ENCODE data around the gene TMEM123. TPM values are rescaled to one million over a fixed set of nuclear protein-coding genes. Genes with fewer than 3 reads are reported as not detected.

TMEM123 gene
- total RNA-seq, 4 donors from 2014 or later = 282 to 506 (median 336) TPM

GRCh38 chr11:102427068-102427467, 25.5 kb downstream of the TMEM123 start:
- H3K36me3 ChIP-seq = no peaks in the 10 kb centered on the region
- no peaks in the 10 kb centered on the region for H3K27me3 ChIP-seq
- H3K9me3 ChIP-seq = no peaks in the 10 kb centered on the region
- H3K27ac ChIP-seq = peak overlapping the region in 2 of 3 donors; percentile 5 to 17
- no peak for DNase-seq
- H3K4me1 ChIP-seq = peaks cover 43 to 47% of the 10 kb centered on the region in 2 donors
- no peak for TF ChIP-seq POLR2A (IDR thresholded peaks at IDR 0.05)
- TF ChIP-seq CTCF (IDR thresholded peaks at IDR 0.05) = no peak
- intact Hi-C loops (cut with DNase I) = no loop called here
- 0% methylated on average over 1 of the region's 1 CpG for WGBS, 2 donors
- H3K4me3 ChIP-seq (replicated peaks in 1 of 3) = no peak overlapping the region

- no peaks in the 10 kb centered on the region for H3K27me3 ChIP-seq
- TF ChIP-seq CTCF (IDR thresholded peaks at IDR 0.05) (no peak), POLR2A (IDR thresholded peaks at IDR 0.05) (no peak)
- no peaks in the 10 kb centered on the region for H3K36me3 ChIP-seq
- no peaks in the 10 kb centered on the region for H3K9me3 ChIP-seq
- peak overlapping the region in 1 of 3 donors; percentile 5 for H3K27ac ChIP-seq
- DNase-seq = no peak
- peaks cover 45 to 47% of the 10 kb centered on the region in 2 donors for H3K4me1 ChIP-seq
- intact Hi-C loops (cut with DNase I) = no loop called here
- no peak overlapping the region for H3K4me3 ChIP-seq (replicated peaks in 1 of 3)
These were observed 26.0 kb downstream of the TMEM123 start for GRCh38 chr11:102426570-102426969.

- Histone ChIP-seq H3K4me1 (peaks cover 46 to 47% of the 10 kb centered on the region in 2 donors), H3K4me3 (replicated peaks in 1 of 3) (no peak overlapping the region)
These were observed 26.6 kb downstream of the TMEM123 start for GRCh38 chr11:102426000-102426399.

GRCh38 chr11:102423936-102424335, 28.6 kb downstream of the TMEM123 start:
- intact Hi-C loops (cut with DNase I) = no loop called here
- H3K27me3 ChIP-seq = no peaks in the 10 kb centered on the region
- TF ChIP-seq CTCF (IDR thresholded peaks at IDR 0.05) (no peak), POLR2A (IDR thresholded peaks at IDR 0.05) (no peak)
- no peak for DNase-seq
- no peak overlapping the region for H3K27ac ChIP-seq
- H3K36me3 ChIP-seq = no peaks in the 10 kb centered on the region
- no peak overlapping the region for H3K4me3 ChIP-seq (replicated peaks in 1 of 3)
- H3K9me3 ChIP-seq = no peaks in the 10 kb centered on the region
- 90% methylated on average over 1 of the region's 1 CpG for WGBS, 2 donors
- H3K4me1 ChIP-seq = peaks cover 27 to 33% of the 10 kb centered on the region in 2 donors

More at GRCh38 chr11:102426000-102426399, 26.6 kb downstream of the TMEM123 start:
- 33 to 69% methylated on average over 2 of the region's 2 CpGs for WGBS, 2 donors
- H3K36me3 ChIP-seq = no peaks in the 10 kb centered on the region
- intact Hi-C loops (cut with DNase I) = no loop called here
- TF ChIP-seq POLR2A (IDR thresholded peaks at IDR 0.05) (no peak), CTCF (IDR thresholded peaks at IDR 0.05) (no peak)
- H3K27ac ChIP-seq = peak overlapping the region in 2 of 3 donors; percentile 5 to 33
- no peaks in the 10 kb centered on the region for H3K9me3 ChIP-seq
- H3K27me3 ChIP-seq = no peaks in the 10 kb centered on the region
- DNase-seq = no peak

- H3K36me3 ChIP-seq = no peaks in the 10 kb centered on the region
- intact Hi-C loops (cut with DNase I) = no loop called here
- no peak for DNase-seq
- H3K27ac ChIP-seq = no peak overlapping the region
- 83 to 90% methylated on average over 4 of the region's 4 CpGs for WGBS, 2 donors
- H3K4me3 ChIP-seq (replicated peaks in 1 of 3) = no peak overlapping the region
- H3K9me3 ChIP-seq = no peaks in the 10 kb centered on the region
- H3K4me1 ChIP-seq = peaks cover 24 to 29% of the 10 kb centered on the region in 2 donors
- H3K27me3 ChIP-seq = no peaks in the 10 kb centered on the region
- TF ChIP-seq CTCF (IDR thresholded peaks at IDR 0.05) = no peak
- no peak for TF ChIP-seq POLR2A (IDR thresholded peaks at IDR 0.05)
These were observed 29.5 kb downstream of the TMEM123 start for GRCh38 chr11:102422817-102423712.
